Measurements from ENCODE around the gene RFTN1.
A peak's percentile ranks its signal among the peaks of the same experiment; 100 is the strongest.

The RFTN1 gene

DNA sequence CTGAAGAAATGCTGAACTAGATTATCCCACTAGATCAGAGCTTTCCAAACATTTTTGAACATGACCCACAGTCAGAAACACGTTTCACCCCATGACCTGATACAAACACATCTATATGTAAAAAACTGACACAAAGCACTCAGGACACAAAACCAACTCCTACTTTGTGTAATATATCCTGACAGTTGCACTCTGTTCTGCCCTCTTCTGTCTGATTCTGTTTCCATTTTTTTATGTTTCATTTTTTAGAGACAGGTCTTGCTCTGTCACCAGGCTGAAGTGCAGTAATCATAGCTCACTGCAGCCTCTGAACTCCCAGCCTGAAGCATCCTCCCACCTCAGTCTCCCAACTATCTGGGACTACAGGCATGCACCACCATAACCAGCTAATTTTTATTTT lies 15.8 kb upstream of the RFTN1 start:
- no peak for DNase-seq (ENCODE audit: low read depth in 2 of 2)

- DNase-seq (ENCODE audit: low read depth in 2 of 2) = no peak
These were observed 15.1 kb upstream of the RFTN1 start for GRCh38 chr3:16528581-16528993.

DNA sequence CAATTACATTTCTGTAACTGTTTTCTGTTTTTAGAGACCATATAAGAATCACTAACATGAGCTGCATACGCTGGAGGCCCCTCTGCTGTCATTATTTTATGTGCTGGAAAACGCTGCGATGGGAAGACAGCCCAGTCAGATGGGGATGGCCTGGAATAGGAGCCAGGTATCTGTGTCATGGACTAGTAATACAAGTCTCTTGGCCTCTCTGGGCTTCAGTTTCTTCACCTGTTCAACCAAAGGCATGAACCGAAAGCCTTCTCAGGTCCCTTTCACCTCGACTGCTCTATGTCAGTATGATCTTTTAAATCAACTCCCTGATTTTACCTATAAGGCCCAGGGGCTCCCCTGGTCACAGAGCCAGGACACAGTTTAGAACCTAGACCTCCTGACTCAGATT lies 14.6 kb upstream of the RFTN1 start:
- no peak for DNase-seq (ENCODE audit: low read depth in 2 of 2)

GRCh38 chr3:16524196-16524595 lies 10.7 kb upstream of the RFTN1 start:
- no peak for DNase-seq (ENCODE audit: low read depth in 2 of 2)

DNA sequence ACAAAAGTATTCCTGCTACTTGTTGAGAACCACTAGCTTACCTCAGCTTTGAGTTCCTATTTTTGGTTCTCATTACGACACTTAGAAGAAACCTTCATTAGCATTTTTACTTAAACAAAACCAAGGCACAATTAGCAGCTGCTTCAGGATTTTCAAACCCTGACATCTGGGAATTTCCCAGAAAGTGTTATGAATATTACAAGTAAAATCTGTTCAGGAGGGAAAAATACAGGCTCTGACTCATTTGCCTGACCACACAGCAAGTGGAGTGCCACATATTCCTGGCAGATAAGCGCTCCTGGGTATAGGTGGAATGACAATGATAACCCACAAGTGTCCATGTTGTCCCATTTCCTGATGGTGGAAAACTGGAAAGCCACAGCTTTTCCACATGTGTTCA lies 10.3 kb upstream of the RFTN1 start:
- no peak for DNase-seq (ENCODE audit: low read depth in 2 of 2)

DNA sequence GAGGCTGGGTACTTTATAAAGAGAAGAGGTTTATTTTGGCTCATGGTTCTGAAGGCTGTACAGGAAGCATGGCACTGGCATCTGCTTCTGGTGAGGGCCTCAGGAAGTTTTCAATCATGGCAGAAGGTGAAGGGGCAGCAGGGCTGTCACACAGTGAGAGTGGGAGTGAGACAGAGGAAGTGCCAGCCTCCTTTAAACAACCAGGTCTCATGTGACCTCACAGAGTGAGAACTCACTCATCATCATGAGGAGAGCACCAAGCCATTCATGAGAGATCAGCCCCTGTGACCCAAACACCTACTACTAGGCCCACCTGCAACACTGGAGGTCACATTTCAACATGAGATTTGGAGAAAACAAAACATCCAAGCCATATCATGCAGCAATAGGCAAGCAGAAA lies 9.3 kb upstream of the RFTN1 start:
- DNase-seq (ENCODE audit: low read depth in 2 of 2) = no peak

GRCh38 chr3:16520970-16521881 lies 7.7 kb upstream of the RFTN1 start:
- no peak for DNase-seq (ENCODE audit: low read depth in 2 of 2)

DNA sequence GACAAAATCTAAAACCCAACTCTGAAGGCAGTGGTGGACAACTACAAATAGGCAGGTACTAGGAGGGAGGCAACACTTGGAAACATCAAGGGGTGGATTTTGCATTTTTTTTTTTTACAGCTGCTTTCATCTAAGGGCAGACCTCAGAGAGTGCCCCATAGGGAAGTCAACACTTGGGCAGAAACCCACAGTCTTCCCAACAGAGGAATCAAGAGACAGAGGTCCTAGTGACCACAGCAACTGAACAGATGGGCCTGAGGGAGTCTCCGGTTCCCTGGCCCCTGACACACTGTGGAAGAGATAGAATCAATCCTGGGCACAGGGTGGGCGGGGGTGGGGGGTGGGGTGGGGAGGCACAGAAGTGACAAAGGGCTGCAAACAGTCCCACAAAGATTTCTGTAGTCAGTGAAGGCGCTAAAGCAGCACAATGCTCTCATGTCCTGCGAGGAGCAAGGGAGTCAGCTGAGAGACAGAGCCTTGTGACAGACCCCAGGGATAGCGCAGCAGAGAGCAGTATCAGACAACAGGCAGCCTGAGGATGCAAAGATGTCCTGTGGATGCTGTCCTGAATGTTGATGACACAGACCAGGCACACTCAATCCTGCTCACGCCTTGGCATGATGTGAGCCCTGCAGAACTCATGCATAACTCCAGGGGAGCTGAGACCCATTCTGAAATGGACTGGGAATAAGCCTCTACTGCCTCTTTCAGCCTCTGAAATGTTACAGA lies 6.9 kb upstream of the RFTN1 start:
- DNase-seq (ENCODE audit: low read depth in 2 of 2) = no peak

GRCh38 chr3:16516695-16517481 lies 3.4 kb upstream of the RFTN1 start:
- DNase-seq (ENCODE audit: low read depth in 2 of 2) = no peak

DNA sequence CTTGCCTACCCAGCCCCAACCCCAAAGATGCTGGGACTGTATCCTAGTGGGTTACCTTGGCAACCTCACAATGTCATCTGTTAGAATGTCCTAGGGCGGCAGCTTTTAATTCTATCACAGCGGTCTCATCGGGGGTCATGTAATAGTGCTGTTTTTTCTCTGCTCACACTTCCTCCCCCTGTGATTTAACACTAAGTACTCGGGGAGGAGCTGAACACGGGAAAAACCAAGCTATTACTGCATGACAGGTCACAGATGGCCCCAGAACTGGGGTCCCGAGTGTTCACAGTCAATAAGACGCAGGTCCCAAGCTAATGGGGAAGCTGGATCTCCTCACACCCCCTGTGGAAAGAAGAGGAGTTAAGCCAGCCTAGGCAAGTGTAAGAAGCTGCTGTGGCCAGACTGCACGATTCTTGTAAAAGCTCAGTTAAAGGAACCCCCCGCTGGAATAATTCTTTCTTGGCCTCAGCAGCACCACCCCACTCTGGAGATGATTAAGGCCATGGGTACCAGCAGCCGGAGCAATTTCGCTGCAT lies 2.5 kb upstream of the RFTN1 start:
- no peak for DNase-seq (ENCODE audit: low read depth in 2 of 2)

- no peak for DNase-seq (ENCODE audit: low read depth in 2 of 2)
These were observed 1.4 kb upstream of the RFTN1 start for GRCh38 chr3:16514755-16515353.

- no peak for DNase-seq (ENCODE audit: low read depth in 2 of 2)
These were observed 662 bp upstream of the RFTN1 start for GRCh38 chr3:16514021-16514700.

- peak in 1 of 2 donors; percentile 28 for DNase-seq (ENCODE audit: low read depth in 2 of 2)
These were observed 911 bp downstream of the RFTN1 start for GRCh38 chr3:16512435-16513140.

- DNase-seq (ENCODE audit: low read depth in 2 of 2) = peak; percentile 59 to 69
These were observed 1.6 kb downstream of the RFTN1 start for GRCh38 chr3:16511681-16512434.

GRCh38 chr3:16510620-16511319 lies 2.7 kb downstream of the RFTN1 start:
- DNase-seq (ENCODE audit: low read depth in 2 of 2) = no peak

DNA sequence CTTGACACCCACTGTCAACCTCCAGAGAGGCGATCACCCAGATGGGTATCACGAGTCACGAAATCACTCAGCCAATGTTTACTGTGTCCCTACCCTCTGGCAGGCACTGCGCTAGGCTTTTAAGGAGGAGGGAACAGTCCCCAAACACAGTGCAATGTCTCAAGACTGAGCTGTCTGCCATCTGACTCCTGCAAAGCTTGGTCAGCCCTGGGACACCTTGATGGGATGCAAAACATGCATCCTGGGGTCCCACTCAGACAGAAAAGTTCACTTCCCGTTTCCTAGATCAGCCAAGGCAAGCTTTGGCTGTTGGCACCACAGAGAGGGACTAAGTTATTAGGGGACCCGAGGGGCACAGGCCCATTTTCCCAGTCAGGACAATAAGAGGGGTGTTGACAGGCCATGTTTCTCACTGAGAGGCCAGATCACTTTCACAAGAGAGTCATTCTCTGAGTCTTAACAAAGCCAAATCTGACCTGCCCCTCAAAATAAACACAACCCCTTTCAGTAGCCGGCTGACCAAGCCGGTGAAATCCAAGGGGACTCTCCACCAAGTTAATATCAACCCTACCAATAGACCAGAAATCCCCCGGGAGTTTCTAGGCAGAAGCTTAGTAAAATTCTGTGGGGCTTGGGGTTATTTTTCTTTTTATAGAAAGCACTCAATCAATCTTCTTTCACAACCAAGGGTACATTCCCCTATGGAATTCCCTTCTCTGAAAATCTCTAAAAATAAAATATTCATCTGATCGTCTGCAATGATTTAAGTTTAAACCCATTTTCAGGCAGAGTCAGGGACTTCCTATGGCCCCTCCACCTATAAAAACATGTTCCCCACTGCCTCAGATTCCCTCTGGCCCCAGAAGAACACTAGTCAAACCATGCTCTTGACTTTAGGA lies 3.5 kb downstream of the RFTN1 start:
- DNase-seq (ENCODE audit: low read depth in 2 of 2) = no peak

GRCh38 chr3:16508591-16508995 lies 4.9 kb downstream of the RFTN1 start:
- no peak for DNase-seq (ENCODE audit: low read depth in 2 of 2)

DNA sequence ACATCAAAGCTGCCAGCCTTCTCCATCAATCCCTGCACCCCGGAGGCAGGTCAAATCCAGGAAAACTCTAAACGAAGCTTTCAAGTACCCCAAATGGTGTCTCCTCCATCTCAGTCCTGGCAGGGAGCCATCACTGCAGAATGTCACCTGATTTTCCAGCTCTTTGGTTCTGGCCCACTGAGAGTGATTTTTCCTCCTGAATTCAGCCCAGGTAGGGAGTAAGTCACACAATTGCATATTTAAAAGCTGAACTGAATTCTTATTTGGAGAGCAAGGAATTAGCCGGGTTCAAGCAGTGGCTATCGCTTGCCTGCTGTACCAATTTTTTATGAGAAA lies 5.3 kb downstream of the RFTN1 start:
- DNase-seq (ENCODE audit: low read depth in 2 of 2) = no peak
